GM21576 (cell line): ENCODE results near the gene BTN2A1.
A peak's percentile ranks its signal among the peaks of the same experiment; 100 is the strongest.
"Not testable (repeated sequence)": the region's sequence is repeated elsewhere in the genome, so short reads cannot be mapped to it uniquely, and the experiment has no call there.

Experiments used
- ATAC-seq: cut with Tn5 transposase; IDR thresholded peaks from one replicate; pipeline ENCODE4 v1.9.1; 2021; ENCODE audit warnings: mild to moderate bottlenecking, moderate library complexity; ENCODE audit not compliant: unreplicated experiment

BTN2A1 gene

GRCh38 chr6:26489996-26490964, 32.5 kb downstream of the BTN2A1 start:
- no peak for ATAC-seq

GRCh38 chr6:26491604-26492003, 33.8 kb downstream of the BTN2A1 start:
- ATAC-seq = no peak

GRCh38 chr6:26493258-26493657, 35.5 kb downstream of the BTN2A1 start:
- no peak for ATAC-seq

DNA sequence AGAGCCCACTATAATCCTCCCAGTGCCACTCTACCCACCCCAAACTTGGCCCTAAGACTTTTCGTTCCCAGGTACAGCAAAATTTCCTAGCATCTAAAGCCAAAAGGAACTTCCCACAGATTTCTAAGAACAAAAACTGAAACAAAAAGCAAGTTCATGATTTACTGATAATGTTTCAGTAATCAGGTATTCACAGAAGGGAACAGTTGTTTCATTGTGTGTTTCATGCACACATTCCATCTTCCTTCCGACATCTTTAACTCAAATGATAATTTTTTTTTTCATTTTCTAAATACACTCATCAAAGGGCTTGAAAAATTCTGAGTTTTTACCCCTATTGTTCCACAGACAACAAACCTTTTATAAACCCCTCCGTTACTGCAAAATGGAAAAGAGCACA, 36.4 kb downstream of the BTN2A1 start:
- no peak for ATAC-seq

DNA sequence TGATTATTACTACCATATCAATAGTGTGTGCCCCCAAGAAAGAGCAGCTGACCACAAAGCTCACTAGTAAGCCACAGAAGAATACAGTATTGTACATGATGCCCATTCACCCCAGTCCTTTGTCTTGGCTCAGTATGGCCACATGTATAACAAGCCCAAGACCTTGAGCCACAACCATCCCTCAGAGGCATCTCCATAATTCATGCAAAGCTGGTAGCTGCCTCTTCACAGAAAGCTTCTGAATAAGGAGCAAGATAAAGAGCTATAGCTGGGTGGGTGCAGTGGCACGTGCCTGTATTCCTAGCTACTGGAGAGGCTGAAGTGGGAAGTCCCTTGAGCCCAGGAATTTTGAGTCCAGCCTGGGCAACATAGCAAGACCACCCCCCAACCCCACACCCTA, 37.5 kb downstream of the BTN2A1 start:
- ATAC-seq = no peak

GRCh38 chr6:26497610-26498009, 39.9 kb downstream of the BTN2A1 start:
- no peak for ATAC-seq

- ATAC-seq = no peak
These were observed 42.3 kb downstream of the BTN2A1 start, which contains the start of gene BTN1A1 for GRCh38 chr6:26500102-26500501. TSS of gene BTN1A1 (plus strand) at chr6:26500303. CDS start at chr6:26501287, 984 bp downstream.

DNA sequence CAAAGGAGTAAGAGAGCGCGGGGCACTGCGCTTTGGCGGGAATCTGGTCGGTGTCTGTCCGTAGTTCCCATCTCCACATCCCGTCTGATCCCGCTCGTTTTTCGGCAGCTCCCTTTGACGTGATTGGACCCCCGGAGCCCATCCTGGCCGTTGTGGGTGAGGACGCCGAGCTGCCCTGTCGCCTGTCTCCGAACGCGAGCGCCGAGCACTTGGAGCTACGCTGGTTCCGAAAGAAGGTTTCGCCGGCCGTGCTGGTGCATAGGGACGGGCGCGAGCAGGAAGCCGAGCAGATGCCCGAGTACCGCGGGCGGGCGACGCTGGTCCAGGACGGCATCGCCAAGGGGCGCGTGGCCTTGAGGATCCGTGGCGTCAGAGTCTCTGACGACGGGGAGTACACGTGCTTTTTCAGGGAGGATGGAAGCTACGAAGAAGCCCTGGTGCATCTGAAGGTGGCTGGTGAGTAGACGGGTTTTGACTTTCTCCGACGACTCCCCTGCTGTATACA, 43.8 kb downstream of the BTN2A1 start:
- ATAC-seq = peak; percentile 39

- ATAC-seq = peak; percentile 62
These were observed 44.4 kb downstream of the BTN2A1 start for GRCh38 chr6:26502165-26502564.

- ATAC-seq = no peak
These were observed 44.9 kb downstream of the BTN2A1 start for GRCh38 chr6:26502626-26503025.

DNA sequence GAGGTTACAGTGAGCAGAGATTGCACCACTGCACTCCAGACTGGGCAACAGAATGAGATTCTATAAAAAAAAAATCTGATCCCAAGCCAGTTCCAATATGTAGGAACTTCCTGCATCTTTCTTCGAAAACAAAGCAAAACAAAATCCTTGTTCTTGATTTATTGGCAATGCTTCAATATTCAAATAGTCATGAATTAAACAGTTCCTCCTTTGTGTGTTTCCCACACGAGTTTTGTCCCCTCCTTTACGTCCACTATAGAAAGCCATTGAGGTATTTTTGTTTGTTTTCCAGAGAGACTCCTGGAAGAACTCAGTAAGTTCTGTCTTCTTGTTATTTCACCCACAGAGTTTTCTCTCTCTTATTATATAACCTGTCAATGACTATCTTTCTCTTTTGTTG, 49.9 kb downstream of the BTN2A1 start:
- no peak for ATAC-seq

GRCh38 chr6:26511033-26511432, 53.3 kb downstream of the BTN2A1 start:
- ATAC-seq = not testable (repeated sequence)

DNA sequence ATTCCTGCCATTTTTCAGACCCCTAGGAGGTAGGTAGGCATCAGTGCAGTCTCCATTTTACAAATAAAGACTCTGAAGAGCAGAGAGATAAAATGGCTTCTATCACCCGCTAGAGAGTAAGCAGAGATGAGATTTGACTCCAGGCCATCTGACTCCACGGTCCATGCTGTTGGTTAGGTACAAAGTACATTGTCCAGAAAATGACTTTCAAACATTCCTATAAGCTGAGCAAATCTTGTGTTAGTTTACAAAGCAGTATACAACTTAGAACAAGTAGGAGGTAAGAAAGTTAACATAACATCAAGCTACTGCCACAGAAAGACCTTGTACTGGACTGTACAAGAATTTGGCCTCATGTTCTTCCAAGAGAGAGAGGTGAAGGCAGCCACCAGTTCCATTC, 57.2 kb downstream of the BTN2A1 start:
- ATAC-seq = no peak

GRCh38 chr6:26516481-26517427, 59.0 kb downstream of the BTN2A1 start:
- no peak for ATAC-seq
